Measurements from ENCODE around the gene ITPRID2.
"Not testable (repeated sequence)": the region's sequence is repeated elsewhere in the genome, so short reads cannot be mapped to it uniquely, and the experiment has no call there.

Gene ITPRID2

DNA sequence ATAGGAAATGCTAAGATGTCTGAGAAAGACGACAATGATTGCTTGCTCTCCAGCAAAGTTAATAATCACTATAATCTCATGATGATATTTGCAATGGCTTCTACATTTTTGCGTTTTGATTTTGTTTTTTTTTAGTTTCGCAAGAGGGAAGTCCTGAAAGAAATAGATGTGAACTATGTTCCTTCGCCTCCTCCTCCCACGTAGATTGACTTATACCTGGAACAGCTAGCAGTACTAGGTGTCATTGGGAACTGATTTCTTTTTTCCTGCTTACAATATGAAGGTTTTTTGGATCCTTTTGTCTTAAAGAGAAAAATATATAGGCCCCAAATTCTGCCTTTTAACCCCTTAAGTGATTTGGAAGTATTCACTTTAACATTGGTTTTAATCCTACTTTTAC, 26.7 kb downstream of the ITPRID2 start:
- no peak for DNase-seq

GRCh38 chr2:181923121-181923520, 31.6 kb downstream of the ITPRID2 start:
- no peak for DNase-seq

- no peak for DNase-seq
These were observed 32.8 kb downstream of the ITPRID2 start for GRCh38 chr2:181924336-181924735.

- DNase-seq: no peak
These were observed 43.2 kb downstream of the ITPRID2 start for GRCh38 chr2:181934694-181935093.

GRCh38 chr2:181937473-181937872, 45.9 kb downstream of the ITPRID2 start:
- DNase-seq: no peak

DNA sequence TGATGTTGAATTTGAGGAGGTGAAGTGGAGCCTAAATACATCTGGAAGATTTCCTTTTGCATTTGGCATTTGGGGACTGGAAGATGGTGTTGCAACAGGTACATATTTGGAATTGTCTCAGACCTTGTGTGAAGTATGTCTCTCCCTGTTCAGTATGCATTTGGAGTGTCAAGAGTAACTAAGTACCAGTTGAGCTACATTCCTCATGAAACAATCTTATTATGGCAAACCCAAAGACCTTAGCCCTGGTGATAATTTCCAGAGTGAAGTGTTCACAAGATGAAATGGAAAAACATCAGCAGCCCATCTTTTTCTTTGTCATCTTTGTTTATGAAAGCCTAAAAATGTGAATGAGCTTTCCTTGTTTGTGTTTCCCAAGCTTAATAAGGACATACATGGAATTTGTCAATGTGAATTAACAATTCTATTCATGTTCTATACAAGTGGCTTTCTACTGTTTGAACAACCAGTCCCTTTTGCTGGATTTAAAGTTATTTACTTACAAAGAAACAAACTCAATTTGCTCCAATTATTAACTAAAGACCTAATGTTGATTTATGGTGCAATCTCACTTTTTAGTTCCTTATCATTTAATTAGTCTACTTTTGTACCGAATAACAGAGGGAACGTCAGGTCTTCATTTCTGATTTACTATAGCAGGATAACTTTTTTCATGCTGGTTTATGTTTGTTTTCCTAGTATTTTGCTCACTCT, 52.0 kb downstream of the ITPRID2 start:
- DNase-seq: no peak

- no peak for DNase-seq
These were observed 52.8 kb downstream of the ITPRID2 start for GRCh38 chr2:181944164-181944913.

GRCh38 chr2:181944914-181945291, 53.4 kb downstream of the ITPRID2 start:
- no peak for DNase-seq

- DNase-seq: no peak
These were observed 55.1 kb downstream of the ITPRID2 start for GRCh38 chr2:181946444-181947127.

- no peak for DNase-seq
These were observed 55.7 kb downstream of the ITPRID2 start for GRCh38 chr2:181947273-181947672.

DNA sequence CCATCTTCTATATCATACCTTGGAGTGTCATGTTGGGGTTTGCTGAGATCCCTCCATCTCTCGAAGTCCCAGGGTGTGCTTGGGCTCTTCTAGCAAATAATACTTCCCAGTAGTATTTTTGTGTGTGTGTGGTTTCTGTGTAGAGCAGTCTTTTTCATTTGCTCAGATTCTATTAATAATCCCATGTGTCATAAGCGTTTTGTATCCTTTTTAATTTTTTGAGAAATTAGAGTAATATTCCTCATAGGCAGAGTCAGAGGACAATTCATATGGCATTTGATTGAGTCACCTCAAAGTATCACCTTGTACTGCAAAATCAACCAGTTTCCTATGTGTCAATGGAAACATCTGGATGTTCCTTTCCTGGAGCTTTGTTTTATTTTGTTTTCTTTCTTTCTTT, 56.7 kb downstream of the ITPRID2 start:
- no peak for DNase-seq

GRCh38 chr2:181949047-181949446, 57.5 kb downstream of the ITPRID2 start:
- DNase-seq: no peak

- no peak for DNase-seq
These were observed 61.1 kb downstream of the ITPRID2 start for GRCh38 chr2:181952404-181953226.

- peak; percentile 51 for DNase-seq
These were observed 62.5 kb downstream of the ITPRID2 start for GRCh38 chr2:181953881-181954537.

- no peak for DNase-seq
These were observed 63.0 kb downstream of the ITPRID2 start for GRCh38 chr2:181954538-181954883.

- no peak for DNase-seq
These were observed 63.5 kb downstream of the ITPRID2 start for GRCh38 chr2:181955010-181955409.

GRCh38 chr2:181955866-181956265, 64.3 kb downstream of the ITPRID2 start:
- not testable (repeated sequence) for DNase-seq

DNA sequence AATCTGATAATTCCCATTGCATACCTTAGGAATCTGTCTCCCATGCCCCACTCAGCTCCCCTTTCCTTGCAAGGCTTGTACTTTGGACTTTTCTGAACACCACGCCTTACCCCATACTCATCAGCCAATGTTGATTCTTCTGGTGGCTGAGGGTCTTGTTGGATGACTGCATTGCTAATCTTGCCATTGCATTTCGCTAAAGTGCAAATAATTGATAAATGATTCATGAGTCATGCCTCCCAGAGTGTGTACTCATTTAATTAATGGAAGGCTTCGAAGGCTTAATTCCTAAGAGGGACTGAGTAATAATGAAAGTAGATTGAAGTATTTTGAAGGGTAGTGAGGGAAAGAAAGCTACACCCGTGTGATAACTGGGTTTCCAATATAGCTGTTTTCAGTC, 66.1 kb downstream of the ITPRID2 start:
- DNase-seq: no peak

- DNase-seq: no peak
These were observed 67.2 kb downstream of the ITPRID2 start for GRCh38 chr2:181958726-181959125.

- DNase-seq: no peak
These were observed 68.0 kb downstream of the ITPRID2 start for GRCh38 chr2:181959508-181959907.

DNA sequence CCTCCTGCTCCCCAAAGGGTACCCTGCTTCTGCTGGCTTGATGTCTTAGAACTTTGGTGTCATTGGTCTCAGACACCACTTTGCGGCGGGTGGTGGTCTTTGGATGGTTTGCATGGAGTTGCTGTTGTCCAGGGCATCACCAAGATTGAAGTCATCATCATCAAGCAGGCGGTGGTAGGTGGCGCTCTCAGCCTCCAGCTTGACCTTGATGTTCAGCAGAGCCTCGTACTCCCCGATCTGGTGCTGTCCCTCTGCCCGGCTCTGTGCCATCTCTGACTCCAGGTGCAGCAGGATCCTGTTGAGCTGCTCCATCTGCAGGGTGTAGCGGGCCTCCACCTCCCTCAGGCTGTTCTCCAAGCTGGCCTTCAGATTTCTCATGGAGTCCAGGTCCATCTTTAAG, 69.6 kb downstream of the ITPRID2 start:
- not testable (repeated sequence) for DNase-seq

- DNase-seq: no peak
These were observed 70.6 kb downstream of the ITPRID2 start for GRCh38 chr2:181962142-181962541.

Data from CD4-positive, alpha-beta T cell treated with Interleukin-15 for 1 hour (primary cell).